GM19463 (cell line): ENCODE measurements around the gene CACHD1.

ENCODE experiments used
- ATAC-seq: cut with Tn5 transposase; IDR thresholded peaks from one replicate; pipeline ENCODE4 v1.9.1; 2021; ENCODE audit warnings: mild to moderate bottlenecking, moderate library complexity; ENCODE audit not compliant: unreplicated experiment

The CACHD1 gene

GRCh38 chr1:64469977-64470664 lies at the start of gene CACHD1:
Gene CACHD1 (plus strand): TSS chr1:64470129. CDS start chr1:64470745, 616 bp downstream.
- peak; percentile 84 for ATAC-seq

DNA sequence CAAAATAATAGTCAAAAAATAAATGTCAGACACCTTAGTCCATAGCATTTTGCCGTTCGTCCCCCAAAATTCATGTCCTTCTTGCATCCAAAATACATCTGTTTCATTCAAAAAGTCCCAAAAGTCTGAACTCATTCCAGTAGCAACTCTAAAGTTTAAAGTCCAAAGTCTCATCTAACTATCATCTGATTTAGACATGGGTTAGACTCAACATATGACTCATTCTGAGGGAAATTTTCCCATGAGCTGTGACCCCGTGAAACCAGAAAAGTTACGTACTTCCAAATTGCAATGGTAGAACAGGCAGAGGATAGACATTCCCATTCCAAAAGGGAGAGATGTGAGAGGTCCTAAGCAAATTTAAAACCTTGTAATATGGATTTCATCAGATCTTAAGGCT lies 48.6 kb upstream of the CACHD1 start:
- no peak for ATAC-seq

DNA sequence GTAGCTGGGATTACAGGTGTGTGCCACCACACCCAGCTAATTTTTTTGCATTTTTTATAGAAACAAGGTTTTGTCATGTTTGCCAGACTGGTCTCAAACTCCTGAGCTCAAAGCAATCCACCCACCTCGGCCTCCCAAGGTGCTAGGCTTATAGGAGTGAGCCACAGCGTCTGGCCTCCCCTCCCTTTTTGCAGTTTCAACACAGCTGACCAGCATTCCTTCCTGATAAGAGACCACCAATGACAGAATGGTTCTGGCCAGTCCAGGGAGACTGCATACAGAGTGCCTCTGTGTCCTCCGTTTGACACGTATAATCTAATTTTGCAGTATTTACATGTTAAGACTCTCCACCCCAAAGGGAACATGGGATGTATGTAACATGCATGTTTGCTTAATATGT lies 46.4 kb upstream of the CACHD1 start:
- ATAC-seq: no peak

- ATAC-seq: no peak
Measured at GRCh38 chr1:64424412-64424811, 45.5 kb upstream of the CACHD1 start.

DNA sequence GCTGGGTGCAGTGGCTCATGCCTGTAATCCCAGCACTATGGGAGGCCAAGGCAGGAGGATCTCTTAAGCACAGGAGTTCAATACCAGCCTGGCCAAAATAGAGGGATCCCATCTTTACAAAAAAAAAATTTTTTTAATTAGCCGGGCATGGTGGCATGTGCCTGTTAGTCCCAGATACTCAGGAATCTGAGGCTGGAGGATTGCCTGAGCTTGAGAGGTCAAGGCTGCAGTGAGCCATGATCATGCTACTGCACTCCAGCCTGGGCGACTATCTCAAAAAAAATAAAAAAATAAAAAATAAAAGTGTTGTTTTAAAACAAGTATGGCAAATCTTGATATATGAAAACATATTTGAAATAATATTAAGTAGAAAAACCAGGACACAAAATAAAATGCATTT lies 44.4 kb upstream of the CACHD1 start:
- no peak for ATAC-seq

DNA sequence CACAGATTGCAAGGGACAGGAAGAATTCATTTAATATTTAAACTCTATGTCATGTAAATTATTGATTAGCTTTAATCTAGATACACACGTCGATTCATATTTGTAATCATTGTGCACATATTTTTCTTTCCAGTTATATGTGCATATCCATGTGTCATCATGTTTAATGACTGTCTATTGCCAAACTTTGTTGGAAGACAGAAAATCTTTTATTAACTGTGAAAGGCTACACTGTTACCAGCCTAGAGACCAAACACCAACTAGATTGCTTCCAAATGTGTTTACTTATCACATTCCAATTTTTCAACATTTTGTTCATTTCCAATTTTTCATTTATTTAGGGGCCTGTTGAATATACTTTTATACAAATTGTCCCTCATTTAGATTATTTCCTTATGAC lies 43.2 kb upstream of the CACHD1 start:
- ATAC-seq: no peak

- no peak for ATAC-seq
Measured at GRCh38 chr1:64427879-64428278, 42.0 kb upstream of the CACHD1 start.

- ATAC-seq: no peak
Measured at GRCh38 chr1:64433308-64433707, 36.6 kb upstream of the CACHD1 start.

- ATAC-seq: no peak
Measured at GRCh38 chr1:64433747-64434146, 36.2 kb upstream of the CACHD1 start.

GRCh38 chr1:64435000-64435399 lies 34.9 kb upstream of the CACHD1 start:
- no peak for ATAC-seq

GRCh38 chr1:64437453-64437852 lies 32.5 kb upstream of the CACHD1 start:
- no peak for ATAC-seq

- no peak for ATAC-seq
Measured at GRCh38 chr1:64440183-64440826, 29.6 kb upstream of the CACHD1 start.

DNA sequence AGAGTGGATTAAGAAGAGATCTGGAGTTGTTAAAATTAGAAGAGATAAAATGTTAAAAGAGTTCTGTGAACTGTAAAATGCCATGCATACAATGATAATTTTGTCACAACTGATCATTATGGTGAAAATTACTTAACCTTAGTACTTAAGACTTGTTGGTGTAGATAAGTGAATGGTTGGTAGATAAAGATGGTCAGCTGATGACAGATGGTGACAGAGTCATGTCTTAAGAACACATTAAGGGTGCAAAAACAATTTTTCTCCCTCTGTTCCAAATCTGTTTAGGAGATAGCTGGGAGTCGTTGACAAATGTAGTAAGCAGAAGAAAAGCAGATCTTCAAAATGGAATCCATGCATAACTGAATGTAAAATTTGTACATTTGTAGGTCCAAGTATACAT lies 18.5 kb upstream of the CACHD1 start:
- ATAC-seq: no peak

- ATAC-seq: no peak
Measured at GRCh38 chr1:64453688-64454087, 16.2 kb upstream of the CACHD1 start.

DNA sequence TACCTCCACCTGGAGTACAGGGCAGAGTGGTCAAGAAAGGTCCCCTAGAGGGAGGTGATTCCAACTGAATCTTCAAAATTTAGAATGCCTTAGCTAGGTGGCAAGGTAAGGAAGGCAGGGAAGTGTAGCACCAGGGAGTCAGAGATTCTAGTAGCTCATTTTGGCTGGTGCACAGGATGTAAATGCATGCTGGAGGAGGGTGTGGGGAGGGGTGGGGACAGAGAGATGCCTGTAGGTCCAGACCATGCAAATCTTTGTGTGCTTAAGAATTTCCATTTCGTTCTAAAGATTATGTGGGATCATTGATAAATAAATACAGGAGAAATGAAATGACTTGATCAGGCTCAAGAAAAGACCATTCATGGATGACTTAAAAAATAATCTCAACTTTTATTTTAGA lies 11.0 kb upstream of the CACHD1 start:
- ATAC-seq: no peak

- ATAC-seq: no peak
Measured at GRCh38 chr1:64459743-64460142, 10.2 kb upstream of the CACHD1 start.

- no peak for ATAC-seq
Measured at GRCh38 chr1:64466033-64466432, 3.9 kb upstream of the CACHD1 start.

DNA sequence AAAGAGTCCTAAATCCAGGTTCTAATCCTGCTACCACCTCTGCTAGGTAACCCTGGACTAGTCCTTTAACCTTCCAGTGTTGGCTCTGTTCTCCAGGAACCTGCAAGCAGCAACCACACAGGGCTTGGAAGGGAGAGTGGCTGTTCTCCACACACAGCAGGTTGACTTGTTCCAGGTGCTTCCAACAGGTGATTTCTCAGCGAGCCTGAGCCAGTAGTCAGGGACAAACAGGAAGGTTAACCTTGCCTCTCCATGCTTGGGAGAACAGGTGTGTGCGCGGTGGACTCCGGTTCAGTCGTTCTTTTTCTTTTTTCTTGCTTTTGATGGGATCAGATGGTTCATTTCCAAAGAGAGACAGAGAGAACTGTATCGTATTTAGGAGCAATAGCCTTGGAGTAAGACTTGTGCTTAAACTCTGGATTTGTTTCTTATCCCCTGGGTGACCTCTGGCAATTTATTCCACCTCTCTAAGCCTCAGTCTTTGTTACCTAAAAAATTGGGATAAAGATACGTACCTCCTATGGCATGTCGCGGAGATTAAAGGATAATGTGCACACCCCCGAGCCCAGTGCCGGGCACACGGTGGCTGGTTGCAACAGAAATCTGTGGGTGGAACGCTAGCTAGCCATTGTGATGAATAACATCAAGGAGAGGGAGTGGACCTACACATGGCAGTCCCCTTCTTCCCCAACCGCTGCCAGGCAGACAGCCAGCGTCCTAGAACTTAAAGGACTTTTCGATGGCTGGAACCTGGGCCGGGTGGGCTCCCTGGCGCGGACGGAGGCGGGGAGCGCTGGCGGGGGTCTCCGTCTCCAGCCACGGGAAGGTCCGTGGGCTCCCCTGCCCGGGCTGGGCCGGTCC lies 583 bp upstream of the CACHD1 start:
- no peak for ATAC-seq

GRCh38 chr1:64470665-64471217 lies 812 bp downstream of the CACHD1 start:
- ATAC-seq: no peak

DNA sequence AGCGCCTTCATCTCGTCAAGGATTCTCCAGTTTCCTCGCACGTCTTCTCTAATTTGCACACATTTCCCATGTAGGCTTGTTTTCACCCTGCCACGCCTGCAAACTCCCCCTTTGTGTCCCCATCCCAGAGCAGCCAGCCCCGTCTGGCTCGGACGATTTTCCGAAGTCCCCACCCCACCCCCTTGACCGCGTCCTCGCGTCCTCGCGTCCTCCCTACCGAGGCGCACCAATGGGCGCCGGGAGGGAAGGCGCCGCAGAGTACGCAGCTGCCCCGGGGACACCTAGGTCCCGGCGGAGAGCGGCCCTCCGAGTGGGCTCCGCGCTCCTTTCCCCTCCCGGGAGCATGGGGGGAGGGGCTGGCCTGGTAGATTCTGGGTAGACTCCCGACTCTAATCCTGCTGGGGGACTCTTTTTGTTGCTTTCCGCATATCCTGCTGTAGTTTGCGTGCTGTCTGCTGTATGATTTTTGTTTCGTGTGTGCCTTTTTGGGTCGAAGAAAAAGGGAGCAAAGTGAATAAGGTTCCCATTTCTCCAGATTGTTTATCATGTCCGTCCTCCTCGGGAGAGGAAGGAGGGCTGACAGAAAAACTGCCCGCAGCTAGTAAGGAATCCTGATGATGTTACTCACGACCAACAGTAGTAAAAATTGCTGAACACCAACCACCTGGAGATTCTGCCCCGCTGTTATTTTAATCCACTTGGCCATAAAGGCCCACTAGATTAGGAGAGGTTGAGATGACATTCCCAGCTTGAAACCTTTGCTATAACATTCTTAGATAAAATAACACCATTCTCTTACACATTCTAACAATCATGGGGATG lies 1.5 kb downstream of the CACHD1 start:
- ATAC-seq: no peak

DNA sequence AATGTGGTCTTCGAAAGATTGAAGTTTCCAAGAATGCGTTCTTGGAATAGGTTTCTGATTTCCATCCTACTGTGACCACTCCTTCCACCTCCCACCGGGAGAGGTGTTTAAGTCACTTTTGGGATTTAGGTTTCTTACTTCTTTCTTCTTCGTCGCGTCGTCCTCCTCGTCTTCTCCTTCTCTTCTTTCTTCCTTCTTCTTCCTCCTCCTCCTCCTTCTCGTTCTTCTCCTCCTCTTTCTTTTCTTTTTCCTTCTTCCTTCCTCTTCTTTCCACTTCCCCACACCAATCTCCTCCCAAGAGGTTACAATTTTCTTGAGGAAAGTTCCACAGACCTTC lies 2.1 kb downstream of the CACHD1 start:
- no peak for ATAC-seq
